Ishikawa (cell line): ENCODE measurements around the gene SLC2A3.

Experiments used
- CEBPB ChIP-seq: IDR thresholded peaks from 2 replicates; pipeline ENCODE4 v1.6.1; 2012
- CREB1 ChIP-seq: IDR thresholded peaks from 2 replicates; pipeline ENCODE4 v1.6.1; 2012; ENCODE audit warnings: low read depth
- EGR1 ChIP-seq: IDR thresholded peaks from 2 replicates; pipeline ENCODE4 v1.6.1; 2012
- EP300 ChIP-seq: IDR thresholded peaks from 2 replicates; pipeline ENCODE4 v1.6.1; 2012; ENCODE audit warnings: borderline replicate concordance
- FOXM1 ChIP-seq: IDR thresholded peaks from 2 replicates; pipeline ENCODE4 v1.6.1; 2012; ENCODE audit warnings: low read depth, borderline replicate concordance
- NFIC ChIP-seq: IDR thresholded peaks from 2 replicates; pipeline ENCODE4 v1.6.1; 2012
- RAD21 ChIP-seq: IDR thresholded peaks from 2 replicates; pipeline ENCODE4 v1.6.1; 2012; ENCODE audit warnings: low read depth
- TAF1 ChIP-seq: IDR thresholded peaks from 2 replicates; pipeline ENCODE4 v1.6.1; 2012; ENCODE audit warnings: low read depth, mild to moderate bottlenecking
- TCF12 ChIP-seq: IDR thresholded peaks from 2 replicates; pipeline ENCODE4 v1.6.1; 2012; ENCODE audit warnings: low read depth
- YY1 ChIP-seq: IDR thresholded peaks from 2 replicates; pipeline ENCODE4 v1.6.1; 2012; ENCODE audit warnings: low read depth
- TF ChIP-seq, protein P1 (sequence below): IDR thresholded peaks from 2 replicates; pipeline ENCODE4 v1.6.1; 2012
- TF ChIP-seq, protein P2 (sequence below): IDR thresholded peaks from 2 replicates; pipeline ENCODE4 v1.6.1; 2012
- TF ChIP-seq, protein P3 (sequence below): IDR thresholded peaks from 2 replicates; pipeline ENCODE4 v1.6.1; 2012; ENCODE audit warnings: low read depth, mild to moderate bottlenecking

DNA sequence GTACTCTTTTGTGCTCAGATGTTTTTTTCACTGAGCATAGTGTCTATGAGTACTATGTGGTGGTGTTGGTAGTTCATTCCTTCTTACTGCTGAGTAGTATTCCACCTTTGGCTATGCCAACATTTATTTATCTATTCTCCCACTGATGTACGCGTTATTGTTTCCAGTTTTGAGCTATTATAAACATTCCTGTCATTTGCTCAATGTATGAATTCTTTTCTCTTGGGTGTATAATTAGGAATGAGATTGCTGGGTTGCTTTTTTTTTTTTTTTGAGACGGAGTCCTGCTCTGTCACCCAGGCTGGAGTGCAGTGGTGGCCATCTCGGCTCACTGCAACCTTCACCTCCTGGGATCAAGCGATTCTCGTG is 37.5 kb upstream of the SLC2A3 start:
- TF ChIP-seq FOXM1, result no peak
- no peak for TF ChIP-seq YY1
- TF ChIP-seq TAF1, result no peak
- TF ChIP-seq CEBPB, result no peak
- TF ChIP-seq, protein P1, sequence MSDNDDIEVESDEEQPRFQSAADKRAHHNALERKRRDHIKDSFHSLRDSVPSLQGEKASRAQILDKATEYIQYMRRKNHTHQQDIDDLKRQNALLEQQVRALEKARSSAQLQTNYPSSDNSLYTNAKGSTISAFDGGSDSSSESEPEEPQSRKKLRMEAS, result no peak
- no peak for TF ChIP-seq RAD21
- no peak for TF ChIP-seq CREB1
- no peak for TF ChIP-seq TCF12
- TF ChIP-seq, protein P2, sequence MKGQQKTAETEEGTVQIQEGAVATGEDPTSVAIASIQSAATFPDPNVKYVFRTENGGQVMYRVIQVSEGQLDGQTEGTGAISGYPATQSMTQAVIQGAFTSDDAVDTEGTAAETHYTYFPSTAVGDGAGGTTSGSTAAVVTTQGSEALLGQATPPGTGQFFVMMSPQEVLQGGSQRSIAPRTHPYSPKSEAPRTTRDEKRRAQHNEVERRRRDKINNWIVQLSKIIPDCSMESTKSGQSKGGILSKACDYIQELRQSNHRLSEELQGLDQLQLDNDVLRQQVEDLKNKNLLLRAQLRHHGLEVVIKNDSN, result no peak
- TF ChIP-seq, protein P3, sequence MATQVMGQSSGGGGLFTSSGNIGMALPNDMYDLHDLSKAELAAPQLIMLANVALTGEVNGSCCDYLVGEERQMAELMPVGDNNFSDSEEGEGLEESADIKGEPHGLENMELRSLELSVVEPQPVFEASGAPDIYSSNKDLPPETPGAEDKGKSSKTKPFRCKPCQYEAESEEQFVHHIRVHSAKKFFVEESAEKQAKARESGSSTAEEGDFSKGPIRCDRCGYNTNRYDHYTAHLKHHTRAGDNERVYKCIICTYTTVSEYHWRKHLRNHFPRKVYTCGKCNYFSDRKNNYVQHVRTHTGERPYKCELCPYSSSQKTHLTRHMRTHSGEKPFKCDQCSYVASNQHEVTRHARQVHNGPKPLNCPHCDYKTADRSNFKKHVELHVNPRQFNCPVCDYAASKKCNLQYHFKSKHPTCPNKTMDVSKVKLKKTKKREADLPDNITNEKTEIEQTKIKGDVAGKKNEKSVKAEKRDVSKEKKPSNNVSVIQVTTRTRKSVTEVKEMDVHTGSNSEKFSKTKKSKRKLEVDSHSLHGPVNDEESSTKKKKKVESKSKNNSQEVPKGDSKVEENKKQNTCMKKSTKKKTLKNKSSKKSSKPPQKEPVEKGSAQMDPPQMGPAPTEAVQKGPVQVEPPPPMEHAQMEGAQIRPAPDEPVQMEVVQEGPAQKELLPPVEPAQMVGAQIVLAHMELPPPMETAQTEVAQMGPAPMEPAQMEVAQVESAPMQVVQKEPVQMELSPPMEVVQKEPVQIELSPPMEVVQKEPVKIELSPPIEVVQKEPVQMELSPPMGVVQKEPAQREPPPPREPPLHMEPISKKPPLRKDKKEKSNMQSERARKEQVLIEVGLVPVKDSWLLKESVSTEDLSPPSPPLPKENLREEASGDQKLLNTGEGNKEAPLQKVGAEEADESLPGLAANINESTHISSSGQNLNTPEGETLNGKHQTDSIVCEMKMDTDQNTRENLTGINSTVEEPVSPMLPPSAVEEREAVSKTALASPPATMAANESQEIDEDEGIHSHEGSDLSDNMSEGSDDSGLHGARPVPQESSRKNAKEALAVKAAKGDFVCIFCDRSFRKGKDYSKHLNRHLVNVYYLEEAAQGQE, result no peak
- no peak for TF ChIP-seq EP300
- TF ChIP-seq NFIC, result no peak
- TF ChIP-seq EGR1, result no peak
